Upper lobe of right lung (tissue), 1 donor: Measurements from ENCODE around the gene TMED9. TPM values are rescaled to one million over a fixed set of nuclear protein-coding genes. Genes with fewer than 3 reads are reported as not detected.

Experiments used
- ATAC-seq: fragments of 200-7000 bp; cut with Tn5 transposase; one replicate; pipeline ENCODE4 v1.9.1; 2020; ENCODE audit warnings: mild to moderate bottlenecking, moderate library complexity
- DNase-seq: peaks from one replicate; pipeline ENCODE4 v3.0.0-alpha.2; 2020
- H3K27ac ChIP-seq: fragments of 200-600 bp; one replicate; pipeline ENCODE4 v1.8.0; 2022
- H3K27me3 ChIP-seq: fragments of 200-600 bp; one replicate; pipeline ENCODE4 v1.8.0; 2022; ENCODE audit warnings: mild to moderate bottlenecking
- H3K36me3 ChIP-seq: fragments of 200-600 bp; one replicate; pipeline ENCODE4 v1.8.0; 2022
- H3K4me1 ChIP-seq: fragments of 200-600 bp; one replicate; pipeline ENCODE4 v1.8.0; 2022
- H3K4me3 ChIP-seq: fragments of 200-600 bp; one replicate; pipeline ENCODE4 v1.8.0; 2022; ENCODE audit warnings: mild to moderate bottlenecking
- H3K9me3 ChIP-seq: fragments of 200-600 bp; one replicate; pipeline ENCODE4 v1.8.0; 2022
- intact Hi-C: fragments of 100-400 bp; cut with DNase I; formaldehyde crosslinking; loops from one replicate; pipeline ENCODE4 v1.11.0; 2022
- total RNA-seq: library from RNA; stranded (reverse); fragmentation: NEBNext Ultra II Directional; extraction: Animal tissue kit (Norgen Biotek cat#: 25700); gene quantifications from one replicate; pipeline ENCODE4 v1.2.1, GENCODE V29; 2021
- TF ChIP-seq, protein P1 (sequence below): fragments of 200-600 bp; IDR thresholded peaks from one replicate; pipeline ENCODE4 v1.8.0; 2022; ENCODE audit warnings: antibody characterized with exemption
- donor health status: DM: no; HTN: yes; CAD: no; lungs with severe emphysema.

The TMED9 gene
- total RNA-seq, 1 donor from 2014 or later, result 133 TPM

- no peak for DNase-seq
- intact Hi-C loops, result no loop called here
- TF ChIP-seq, protein P1, sequence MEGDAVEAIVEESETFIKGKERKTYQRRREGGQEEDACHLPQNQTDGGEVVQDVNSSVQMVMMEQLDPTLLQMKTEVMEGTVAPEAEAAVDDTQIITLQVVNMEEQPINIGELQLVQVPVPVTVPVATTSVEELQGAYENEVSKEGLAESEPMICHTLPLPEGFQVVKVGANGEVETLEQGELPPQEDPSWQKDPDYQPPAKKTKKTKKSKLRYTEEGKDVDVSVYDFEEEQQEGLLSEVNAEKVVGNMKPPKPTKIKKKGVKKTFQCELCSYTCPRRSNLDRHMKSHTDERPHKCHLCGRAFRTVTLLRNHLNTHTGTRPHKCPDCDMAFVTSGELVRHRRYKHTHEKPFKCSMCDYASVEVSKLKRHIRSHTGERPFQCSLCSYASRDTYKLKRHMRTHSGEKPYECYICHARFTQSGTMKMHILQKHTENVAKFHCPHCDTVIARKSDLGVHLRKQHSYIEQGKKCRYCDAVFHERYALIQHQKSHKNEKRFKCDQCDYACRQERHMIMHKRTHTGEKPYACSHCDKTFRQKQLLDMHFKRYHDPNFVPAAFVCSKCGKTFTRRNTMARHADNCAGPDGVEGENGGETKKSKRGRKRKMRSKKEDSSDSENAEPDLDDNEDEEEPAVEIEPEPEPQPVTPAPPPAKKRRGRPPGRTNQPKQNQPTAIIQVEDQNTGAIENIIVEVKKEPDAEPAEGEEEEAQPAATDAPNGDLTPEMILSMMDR, result no peak
- Histone ChIP-seq H3K27me3 (peaks cover 12% of the 10 kb centered on the region), H3K4me1 (no peaks in the 10 kb centered on the region), H3K9me3 (no peaks in the 10 kb centered on the region), H3K36me3 (no peaks in the 10 kb centered on the region), H3K27ac (no peak overlapping the region), H3K4me3 (no peak overlapping the region)
- ATAC-seq, result no peak
Observed at GRCh38 chr5:177565046-177565445, 27.0 kb upstream of the TMED9 start.

DNA sequence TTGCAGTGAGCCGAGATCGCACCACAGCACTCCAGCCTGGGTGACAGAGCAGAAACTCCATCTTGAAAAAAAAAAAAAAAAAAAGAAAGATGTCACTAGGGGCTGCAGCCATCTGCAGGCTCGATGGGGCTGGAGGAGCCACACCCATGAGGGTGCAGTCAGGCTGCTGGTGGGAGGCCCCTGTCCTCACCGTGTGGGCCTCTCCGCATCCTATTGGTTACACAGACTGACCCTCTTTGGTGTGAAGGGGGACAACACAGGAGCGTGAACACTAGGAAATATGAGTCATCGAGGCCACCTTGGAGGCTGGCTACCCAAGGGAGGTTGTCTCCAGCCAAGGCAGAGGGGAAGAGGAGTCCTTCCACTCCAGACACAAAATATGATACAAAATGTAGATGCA lies 23.7 kb upstream of the TMED9 start:
- ATAC-seq (no peak), DNase-seq (no peak)
- intact Hi-C loops, result no loop called here
- TF ChIP-seq, protein P1, result no peak
- Histone ChIP-seq H3K27me3 (peaks cover 12% of the 10 kb centered on the region), H3K4me3 (no peak overlapping the region), H3K9me3 (no peaks in the 10 kb centered on the region), H3K27ac (no peak overlapping the region), H3K36me3 (no peaks in the 10 kb centered on the region), H3K4me1 (no peaks in the 10 kb centered on the region)

GRCh38 chr5:177569894-177570293 lies 22.1 kb upstream of the TMED9 start:
- TF ChIP-seq, protein P1, result no peak
- no peak for DNase-seq
- no peaks in the 10 kb centered on the region for H3K36me3 ChIP-seq
- H3K27me3 ChIP-seq, result peaks cover 12% of the 10 kb centered on the region
- no peaks in the 10 kb centered on the region for H3K4me1 ChIP-seq
- H3K27ac ChIP-seq, result no peak overlapping the region
- ATAC-seq, result no peak
- intact Hi-C loops, result no loop called here
- no peak overlapping the region for H3K4me3 ChIP-seq
- no peaks in the 10 kb centered on the region for H3K9me3 ChIP-seq

DNA sequence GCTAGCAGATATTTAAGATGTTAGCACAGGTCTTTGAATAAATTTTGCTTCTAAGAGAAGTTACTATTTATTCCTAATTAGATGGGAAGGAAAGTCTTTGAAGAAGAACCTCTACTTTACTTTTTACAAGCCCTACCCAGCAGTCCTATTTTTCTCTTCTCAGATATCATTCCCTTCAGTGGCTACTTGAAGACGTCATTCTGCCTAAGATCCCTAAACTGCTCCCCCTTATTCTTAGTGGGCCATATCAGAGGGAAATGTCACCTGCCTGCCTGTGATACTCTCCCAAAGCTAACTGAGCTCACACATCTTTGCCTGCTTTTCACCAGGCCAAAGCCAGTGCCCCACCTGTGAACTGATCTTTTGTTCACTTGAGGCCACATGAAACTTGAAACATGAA lies 16.5 kb upstream of the TMED9 start:
- no peaks in the 10 kb centered on the region for H3K4me1 ChIP-seq
- intact Hi-C loops, result no loop called here
- H3K36me3 ChIP-seq, result no peaks in the 10 kb centered on the region
- no peak overlapping the region for H3K4me3 ChIP-seq
- DNase-seq (no peak), ATAC-seq (no peak)
- no peak overlapping the region for H3K27ac ChIP-seq
- H3K9me3 ChIP-seq, result no peaks in the 10 kb centered on the region
- no peaks in the 10 kb centered on the region for H3K27me3 ChIP-seq
- TF ChIP-seq, protein P1, result no peak

DNA sequence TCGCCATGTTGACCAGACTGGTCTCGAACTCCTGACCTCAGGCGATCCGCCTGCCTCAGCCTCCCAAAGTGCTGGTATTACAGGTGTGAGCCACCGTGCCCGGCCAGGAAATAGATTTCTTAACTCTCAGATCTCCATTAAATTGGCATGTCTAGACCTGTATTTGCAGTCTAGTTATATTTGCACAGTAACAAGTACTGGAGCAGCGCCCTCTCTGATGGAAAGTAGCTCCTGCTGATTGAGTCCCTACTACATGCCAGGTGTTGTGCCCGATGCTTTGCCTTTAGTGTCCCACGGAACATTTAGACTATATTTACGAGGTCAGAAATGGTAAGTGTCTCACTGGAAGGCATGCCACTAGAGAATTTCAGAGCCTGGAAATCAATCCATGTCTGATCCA lies 15.8 kb upstream of the TMED9 start:
- DNase-seq, result no peak

DNA sequence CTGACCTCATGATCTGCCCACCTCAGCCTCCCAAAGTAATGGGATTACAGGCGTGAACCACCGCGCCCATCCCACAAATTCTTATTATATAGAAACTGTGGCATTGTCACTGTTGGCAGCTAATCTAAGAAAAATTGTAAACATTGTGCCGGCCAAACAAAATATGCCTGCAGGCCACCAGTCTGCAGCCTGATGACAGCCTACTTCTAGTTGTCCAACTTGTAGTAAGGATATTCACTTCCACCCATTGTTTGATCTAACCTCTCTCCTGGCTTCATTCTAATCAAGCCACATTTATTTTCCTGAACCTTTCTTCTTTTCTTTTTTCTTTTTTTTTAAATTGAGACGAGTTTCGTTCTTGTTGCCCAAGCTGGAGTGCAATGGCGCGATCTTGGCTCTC lies 13.7 kb upstream of the TMED9 start:
- H3K27ac ChIP-seq, result no peak overlapping the region
- no peaks in the 10 kb centered on the region for H3K9me3 ChIP-seq
- DNase-seq (no peak), ATAC-seq (no peak)
- H3K4me3 ChIP-seq, result no peak overlapping the region
- intact Hi-C loops, result no loop called here
- H3K27me3 ChIP-seq, result no peaks in the 10 kb centered on the region
- TF ChIP-seq, protein P1, result no peak
- H3K36me3 ChIP-seq, result no peaks in the 10 kb centered on the region
- H3K4me1 ChIP-seq, result no peaks in the 10 kb centered on the region

More for the DNA sequence above, 15.8 kb upstream of the TMED9 start:
- intact Hi-C loops, result no loop called here
- Histone ChIP-seq H3K9me3 (no peaks in the 10 kb centered on the region), H3K4me1 (no peaks in the 10 kb centered on the region), H3K4me3 (no peak overlapping the region), H3K27me3 (no peaks in the 10 kb centered on the region), H3K27ac (no peak overlapping the region), H3K36me3 (no peaks in the 10 kb centered on the region)
- TF ChIP-seq, protein P1, result no peak
- ATAC-seq, result no peak
